ENCODE results near the gene HLA-DQB1.

Gene HLA-DQB1

DNA sequence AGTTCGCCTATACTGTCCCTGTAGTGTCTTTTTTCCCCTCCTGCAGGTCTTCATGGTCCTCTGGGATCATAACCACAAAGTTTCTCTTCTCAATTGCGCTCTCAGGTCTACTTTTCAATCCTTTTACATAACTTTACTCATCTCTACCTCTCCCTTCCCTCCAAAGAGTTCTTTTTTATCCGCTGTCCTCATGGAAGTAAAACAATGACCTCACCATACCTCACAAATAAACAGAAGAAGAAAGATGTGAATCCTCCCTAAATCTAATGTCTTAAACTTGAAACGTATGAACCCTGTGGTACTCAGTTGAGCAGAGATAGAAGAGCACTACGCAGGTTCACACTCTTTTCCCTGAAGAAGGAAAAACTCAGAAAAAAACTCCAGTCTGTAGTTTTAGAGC, 41.3 kb downstream of the HLA-DQB1 start:
- no peak for DNase-seq (ENCODE audit: low read depth in 2 of 2)

DNA sequence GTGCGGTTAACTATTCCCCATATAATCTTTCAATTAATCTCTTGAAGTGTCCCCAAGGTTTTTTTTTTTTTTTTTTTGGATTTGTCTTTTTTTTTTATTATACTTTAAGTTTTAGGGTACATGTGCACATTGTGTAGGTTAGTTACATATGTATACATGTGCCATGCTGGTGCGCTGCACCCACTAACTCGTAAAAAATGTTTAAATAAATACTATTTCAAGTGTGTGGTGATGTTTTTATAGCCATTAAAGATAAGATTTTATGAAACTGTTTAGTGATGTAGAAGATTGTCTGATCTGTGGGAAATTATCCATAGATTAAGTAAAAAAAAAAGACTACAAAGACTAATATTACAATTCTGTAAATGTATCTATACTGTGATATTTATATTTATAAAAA, 41.9 kb downstream of the HLA-DQB1 start:
- DNase-seq (ENCODE audit: low read depth in 2 of 2) = no peak

DNA sequence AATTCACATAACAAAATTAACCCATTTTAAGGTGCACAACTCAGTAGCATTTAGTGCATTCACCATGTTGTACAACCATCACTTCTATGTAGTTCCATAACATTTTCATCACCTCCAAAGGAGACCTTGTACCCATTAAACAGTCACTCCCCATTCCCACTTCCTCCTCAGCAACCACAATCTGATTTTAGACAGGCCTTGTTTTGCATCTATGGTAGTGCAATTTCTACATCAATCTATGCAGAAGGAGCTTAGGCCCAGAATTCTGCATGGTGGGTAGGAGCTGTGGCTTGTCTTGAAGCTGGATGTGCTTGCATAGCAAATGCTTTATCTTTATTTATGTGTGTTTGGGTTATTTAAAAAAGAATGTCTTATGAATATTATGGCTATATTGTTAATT, 42.8 kb downstream of the HLA-DQB1 start:
- DNase-seq (ENCODE audit: low read depth in 2 of 2) = no peak

DNA sequence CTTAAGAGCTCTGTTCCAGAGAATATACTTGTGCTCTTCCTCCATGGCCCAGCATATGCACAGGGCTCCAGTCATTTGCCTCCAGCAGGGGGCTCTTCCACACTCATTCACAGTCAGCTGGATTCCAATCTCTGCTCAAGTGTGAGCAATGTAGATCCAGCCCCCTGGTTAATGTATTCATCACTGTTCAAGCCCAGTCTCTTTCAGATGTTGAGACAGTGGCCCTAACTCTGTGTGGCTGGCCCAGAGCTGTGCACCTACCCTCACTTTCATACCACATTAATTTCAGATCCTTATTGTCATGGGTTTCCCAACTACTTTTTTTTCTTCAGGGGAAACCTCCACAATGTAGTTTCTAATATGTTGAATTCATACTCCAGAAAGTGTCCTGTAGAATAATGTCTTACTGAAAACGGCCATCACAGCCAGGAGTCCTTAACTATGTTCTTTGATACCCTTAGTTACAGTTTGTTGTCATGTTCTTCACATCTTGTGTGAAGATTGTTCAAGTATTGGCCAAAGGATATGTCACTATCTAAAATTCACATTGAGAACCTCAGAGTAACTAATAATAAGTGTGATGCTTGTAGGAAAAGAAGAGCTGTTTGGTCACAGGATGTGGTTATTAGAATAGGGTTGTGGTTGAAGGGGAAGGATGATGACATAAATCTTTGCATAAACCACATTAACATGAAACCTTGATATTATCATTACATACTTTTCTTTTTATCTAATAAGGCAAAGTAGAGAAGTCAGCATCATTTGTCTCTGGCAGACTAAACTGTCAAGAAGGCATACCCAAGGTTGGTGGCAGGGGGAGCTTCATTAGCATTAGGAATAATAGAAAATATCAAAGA, 43.7 kb downstream of the HLA-DQB1 start:
- DNase-seq (ENCODE audit: low read depth in 2 of 2) = no peak

DNA sequence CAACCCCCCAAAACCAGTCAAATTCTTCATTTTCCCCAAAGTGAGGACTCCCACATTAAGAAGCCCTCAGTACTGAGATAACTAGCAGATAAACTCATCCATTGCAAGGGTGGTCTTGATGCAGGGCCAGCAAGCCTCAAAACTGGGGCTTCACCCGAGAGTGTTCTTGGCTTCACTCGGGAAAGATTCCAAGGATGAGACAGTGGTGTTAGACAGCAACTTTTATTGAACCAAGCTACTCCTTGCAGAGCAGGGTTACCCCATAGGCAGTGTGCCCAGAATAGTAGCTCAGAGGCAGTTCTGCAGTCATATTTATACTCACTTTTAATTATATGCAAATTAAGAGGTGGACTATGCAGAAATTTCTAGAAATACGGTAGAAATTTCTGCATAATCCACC, 45.1 kb downstream of the HLA-DQB1 start:
- no peak for DNase-seq (ENCODE audit: low read depth in 2 of 2)

DNA sequence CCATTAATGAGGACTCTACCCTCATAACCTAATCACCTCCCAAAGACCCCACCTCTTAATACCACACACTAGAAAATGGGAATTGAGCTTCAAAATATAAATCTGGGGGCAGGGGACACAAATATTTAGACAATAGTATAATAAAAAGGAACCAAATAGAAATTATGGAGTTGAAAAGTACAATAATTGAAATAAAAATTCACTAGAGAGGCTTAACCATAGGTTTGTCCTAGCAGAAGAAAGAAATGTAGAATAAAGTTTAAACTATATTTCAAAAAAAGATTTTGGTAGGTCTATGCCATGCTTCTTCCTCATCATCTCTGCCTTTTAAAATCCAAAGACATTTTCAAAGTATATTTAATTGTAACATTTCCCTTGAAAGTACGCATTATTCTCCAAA, 48.7 kb downstream of the HLA-DQB1 start:
- no peak for DNase-seq (ENCODE audit: low read depth in 2 of 2)

DNA sequence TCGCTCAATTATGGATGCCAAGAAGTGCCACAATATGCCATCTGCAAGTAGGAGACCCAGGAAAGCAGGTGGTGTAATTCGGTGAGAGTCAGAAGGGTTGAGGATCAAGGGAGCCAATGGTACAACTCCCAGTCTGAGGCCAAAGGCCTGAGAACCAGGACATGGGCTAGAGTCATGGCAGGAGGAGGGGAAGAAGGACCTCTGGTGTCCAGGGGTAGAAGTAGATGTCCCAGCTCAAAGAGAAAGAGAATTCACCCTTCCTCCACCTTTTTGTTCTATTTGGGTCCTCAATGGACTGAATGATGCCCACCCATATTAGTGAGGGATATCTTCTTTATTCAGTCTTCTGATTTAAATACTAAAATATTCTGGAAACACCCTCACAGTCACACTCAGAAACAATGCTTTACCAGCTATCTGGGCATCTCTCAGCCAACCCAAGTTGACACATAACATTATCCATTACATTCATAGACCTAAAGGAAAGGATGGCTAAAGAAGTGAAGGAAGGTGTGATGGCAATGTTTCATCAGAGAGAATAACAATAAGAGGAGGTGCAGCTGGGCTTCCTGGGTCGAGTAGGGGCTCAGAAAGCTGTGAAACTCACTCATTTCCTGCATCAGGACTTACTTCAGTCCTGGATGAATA, 50.4 kb downstream of the HLA-DQB1 start:
- DNase-seq (ENCODE audit: low read depth in 2 of 2) = no peak

DNA sequence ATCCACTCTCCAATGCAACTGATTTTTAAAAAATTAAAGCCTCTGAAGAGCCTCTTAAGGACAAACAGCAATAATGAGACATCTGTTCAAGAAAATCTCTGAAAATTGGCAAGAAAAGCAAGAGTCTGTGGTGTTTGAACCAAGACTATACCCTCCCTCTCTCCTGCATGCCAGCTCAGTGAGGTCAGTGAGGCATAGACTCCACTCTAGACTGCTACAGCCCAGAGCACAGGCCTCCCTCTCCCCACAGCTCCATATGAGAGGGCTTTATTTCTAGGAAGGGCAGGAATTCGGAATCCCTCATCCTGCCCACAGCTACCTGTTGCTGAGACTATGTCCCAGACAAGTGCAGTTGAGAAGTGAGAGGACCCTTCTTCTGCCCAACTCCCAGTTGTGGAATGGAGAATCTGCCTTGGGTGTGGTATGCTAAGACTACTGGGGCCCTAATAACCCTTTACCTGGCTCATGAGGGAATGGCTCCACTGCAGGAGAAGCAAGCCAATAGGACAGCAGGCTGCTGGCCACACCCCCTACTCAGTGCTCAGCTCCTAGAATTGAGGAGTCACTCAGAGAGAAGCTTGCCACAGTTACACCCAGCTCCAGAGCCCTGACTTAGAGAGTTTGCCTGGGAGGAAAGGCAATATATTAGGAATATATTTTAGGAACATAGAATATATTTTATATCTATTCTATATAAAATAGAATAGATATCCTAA, 51.9 kb downstream of the HLA-DQB1 start:
- no peak for DNase-seq (ENCODE audit: low read depth in 2 of 2)

DNA sequence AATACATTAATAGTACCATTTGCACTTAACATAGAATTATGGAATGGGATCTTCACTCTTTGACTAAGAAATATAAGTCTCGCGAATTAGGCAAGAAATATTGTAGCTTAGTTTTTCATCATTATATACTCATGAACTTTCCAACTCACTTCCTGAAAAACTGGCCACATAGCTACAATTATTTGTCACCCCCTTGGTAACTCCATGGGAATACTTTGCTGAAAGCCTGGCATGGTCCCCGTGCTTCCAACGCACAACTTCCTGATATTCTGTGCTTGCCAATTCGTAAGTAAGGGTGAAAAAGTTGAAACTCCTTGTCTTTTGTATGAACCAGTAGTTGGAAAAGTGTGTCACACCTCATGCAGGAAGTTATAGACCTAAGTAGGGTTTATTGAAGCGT, 53.0 kb downstream of the HLA-DQB1 start:
- no peak for DNase-seq (ENCODE audit: low read depth in 2 of 2)

DNA sequence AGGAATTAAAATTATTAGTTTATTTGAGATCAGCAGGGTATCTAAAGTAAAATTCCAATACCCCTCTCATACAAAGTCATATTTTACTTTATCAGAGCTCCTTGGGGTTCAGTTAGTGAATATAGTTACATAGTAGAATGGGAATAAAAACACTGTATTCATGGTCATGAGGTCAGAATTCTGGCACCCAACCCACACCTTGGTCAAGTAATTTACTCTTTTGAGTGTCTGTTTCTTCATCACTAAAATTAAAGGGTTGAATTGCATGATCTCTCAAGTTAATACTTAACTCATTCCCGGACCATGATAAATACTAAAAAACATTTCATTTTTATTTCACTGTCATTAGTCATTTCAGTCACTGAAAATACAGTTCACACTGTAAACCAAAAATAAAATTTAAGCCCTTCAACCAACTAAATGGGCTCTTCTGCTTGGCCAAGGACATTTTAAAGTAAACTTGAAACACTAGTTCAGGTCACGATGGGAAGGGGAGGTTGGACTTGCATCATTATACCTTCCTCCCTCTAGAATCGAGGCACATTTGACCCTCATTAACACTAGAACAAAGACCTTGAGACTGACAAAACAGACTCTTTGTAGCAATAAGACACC, 55.7 kb downstream of the HLA-DQB1 start:
- no peak for DNase-seq (ENCODE audit: low read depth in 2 of 2)

DNA sequence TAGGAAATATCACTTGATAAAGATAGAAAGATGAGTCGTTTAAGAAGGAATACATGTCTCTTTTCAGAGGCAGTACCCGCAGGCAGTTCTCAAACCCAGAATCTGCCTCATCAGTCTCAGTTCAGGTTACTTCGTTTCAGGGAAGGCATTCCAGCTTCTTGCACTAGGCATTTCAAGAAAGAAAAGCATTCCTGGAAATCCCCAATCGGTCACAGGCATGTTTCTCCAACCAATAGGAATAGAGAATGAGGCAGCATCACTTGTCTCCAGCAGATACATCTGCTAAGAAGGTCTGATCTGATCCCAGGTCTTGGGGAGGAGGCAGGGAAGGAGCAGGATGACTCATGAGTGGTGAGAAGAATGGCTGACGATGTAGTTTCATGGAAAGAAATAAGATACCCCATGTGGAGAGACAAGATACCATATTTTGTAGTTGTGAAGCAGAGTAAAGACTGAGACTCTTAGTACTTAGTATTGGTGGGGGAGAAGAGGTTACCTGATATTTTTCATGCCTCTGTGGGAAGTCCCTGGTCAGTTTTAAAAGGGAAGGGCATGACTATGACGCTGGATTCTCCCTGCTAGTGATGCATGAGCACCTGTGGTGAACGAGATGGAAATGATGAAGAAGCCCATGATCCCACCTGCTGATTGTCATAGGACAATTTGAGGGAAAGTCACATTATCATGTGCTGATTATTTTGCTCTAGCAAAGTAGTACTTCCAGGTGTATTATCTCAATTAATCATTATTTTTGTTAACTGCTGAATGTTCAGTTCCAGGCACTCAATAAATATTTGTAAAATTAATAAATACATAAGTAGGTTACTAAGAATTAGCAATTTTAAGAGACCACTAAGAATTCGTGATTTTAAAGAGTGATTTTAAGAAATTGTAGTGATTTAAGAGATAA, 56.5 kb downstream of the HLA-DQB1 start:
- peak in 1 of 2 donors; percentile 16 for DNase-seq (ENCODE audit: low read depth in 2 of 2)
